GM10266 (cell line): ENCODE data around the gene KLF12.

ENCODE experiments used
- DNase-seq: peaks from one replicate; pipeline ENCODE4 v3.0.0; 2012; ENCODE audit errors: extremely low spot score
- CTCF ChIP-seq: IDR thresholded peaks from 2 replicates; pipeline ENCODE4 v1.5.1; 2012; ENCODE audit warnings: mild to moderate bottlenecking, low read depth; ENCODE audit not compliant: control insufficient read depth, insufficient read depth; ENCODE audit errors: missing control alignments

Gene KLF12

GRCh38 chr13:74092711-74093110 lies 41.5 kb downstream of the KLF12 start:
- no peak for DNase-seq
- TF ChIP-seq CTCF = no peak

GRCh38 chr13:74090869-74091605 lies 43.2 kb downstream of the KLF12 start:
- DNase-seq = no peak
- TF ChIP-seq CTCF = no peak

GRCh38 chr13:74090397-74090796 lies 43.8 kb downstream of the KLF12 start:
- no peak for DNase-seq
- no peak for TF ChIP-seq CTCF

GRCh38 chr13:74087357-74087756 lies 46.8 kb downstream of the KLF12 start:
- no peak for TF ChIP-seq CTCF
- DNase-seq = no peak
